Lung (tissue), 12 donors: ENCODE data around the gene TFAP2E. TPM values are rescaled to one million over a fixed set of nuclear protein-coding genes. Genes with fewer than 3 reads are reported as not detected.
A peak's percentile ranks its signal among the peaks of the same experiment; 100 is the strongest.

ENCODE experiments used
- ATAC-seq: fragments of 200-7000 bp; cut with Tn5 transposase; one replicate; pipeline ENCODE4 v1.9.1; 2020; ENCODE audit warnings: moderate number of reproducible peaks; ENCODE audit not compliant: insufficient read depth, low FRiP score
- DNase-seq, 3 donors: peaks; one replicate each; pipeline ENCODE4 v3.0.0-alpha.2; 2013 to 2017
- H3K27ac ChIP-seq, 2 donors: one replicate each; pipeline ENCODE4 v1.5.1; 2013; ENCODE audit warnings: mild to moderate bottlenecking in 2 of 2, moderate library complexity in 2 of 2, control low read depth in 1 of 2, inconsistent platforms in 1 of 2, low read depth in 1 of 2, low read length in 1 of 2
- H3K27me3 ChIP-seq, 3 donors: one replicate each; pipeline ENCODE4 v1.5.1; 2013; ENCODE audit warnings: low read length in 2 of 3; ENCODE audit not compliant: control insufficient read depth in 3 of 3, insufficient read depth in 3 of 3
- H3K36me3 ChIP-seq, 4 donors: one replicate each; pipeline ENCODE4 v1.5.1; 2013; ENCODE audit warnings: low read length in 4 of 4, mild to moderate bottlenecking in 1 of 4, moderate library complexity in 1 of 4; ENCODE audit not compliant: control insufficient read depth in 4 of 4, insufficient read depth in 4 of 4
- H3K4me1 ChIP-seq, 5 donors: one replicate each; pipeline ENCODE4 v1.5.1; 2013; ENCODE audit warnings: low read length in 5 of 5, mild to moderate bottlenecking in 2 of 5, moderate library complexity in 1 of 5; ENCODE audit not compliant: control insufficient read depth in 5 of 5, insufficient read depth in 5 of 5
- H3K4me3 ChIP-seq: one replicate; pipeline ENCODE4 v1.5.1; 2013; ENCODE audit warnings: mild to moderate bottlenecking, control low read depth, moderate library complexity
- H3K9ac ChIP-seq, 2 donors: one replicate each; pipeline ENCODE4 v1.5.1; 2013; ENCODE audit warnings: low read length in 2 of 2, control low read depth in 1 of 2; ENCODE audit not compliant: insufficient read depth in 1 of 2
- H3K9me3 ChIP-seq, 4 donors: one replicate each; pipeline ENCODE4 v1.5.1; 2013; ENCODE audit warnings: low read length in 3 of 4, mild to moderate bottlenecking in 1 of 4, moderate library complexity in 1 of 4; ENCODE audit not compliant: control insufficient read depth in 4 of 4, insufficient read depth in 3 of 4
- CTCF ChIP-seq: IDR thresholded peaks from 2 replicates; pipeline ENCODE4 v1.5.1; 2012; ENCODE audit warnings: mild to moderate bottlenecking; ENCODE audit errors: control extremely low read depth, extremely low read depth
- WGBS, 2 donors: extraction: QIAGEN DNeasy Blood & Tissue Kit; methylation state at CpG; one replicate each; pipeline ENCODE4 v1.1.7; 2013; 5-methylcytosine and 5-hydroxymethylcytosine counted together
- polyA plus RNA-seq, 2 donors: library from polyadenylated mRNA; stranded (reverse); fragments of 200-250 nt; gene quantifications; one replicate each; pipeline ENCODE4 v1.2.1, GENCODE V29; 2013
- total RNA-seq, 2 donors: library from RNA; depleted of rRNA in 1 of 2; stranded (reverse); fragments of >200 nt in 1 of 2; gene quantifications; one replicate each; pipeline ENCODE4 v1.2.1, GENCODE V29; 2014 to 2021
- donor health status: control.
- donor health status: control.
- donor health status: Bipolar disorder and iron deficiency.
- donor health status: healthy.
- donor health status: DM: yes; HTN: yes; CAD: no.

TFAP2E gene
- total and polyA plus RNA-seq, 4 donors: 1.4 to 2.5 (median 1.9) TPM

- H3K9me3 ChIP-seq: no peaks in the 10 kb centered on the region
- no peak overlapping the region for H3K4me3 ChIP-seq
- no peak overlapping the region for H3K9ac ChIP-seq
- no peaks in the 10 kb centered on the region for H3K27me3 ChIP-seq
- ATAC-seq (no peak), DNase-seq (no peak)
- no peak overlapping the region for H3K27ac ChIP-seq
- TF ChIP-seq CTCF: no peak
- H3K36me3 ChIP-seq: peaks cover 0 to 49% (median 26%) of the 10 kb centered on the region in 4 donors
- H3K4me1 ChIP-seq: peaks cover 0 to 9% (median 3%) of the 10 kb centered on the region in 5 donors
Measured at GRCh38 chr1:35633547-35633946, 60.4 kb downstream of the TFAP2E start.

- ATAC-seq (no peak), DNase-seq (peak in 2 of 3 donors; percentile 44 to 59)
- Histone ChIP-seq H3K27ac (peak overlapping the region in 1 of 2 donors; percentile 30), H3K9me3 (no peaks in the 10 kb centered on the region), H3K4me3 (no peak overlapping the region), H3K4me1 (peaks cover 0 to 23% (median 6%) of the 10 kb centered on the region in 5 donors), H3K9ac (peak overlapping the region in 1 of 2 donors; percentile 30), H3K36me3 (peaks cover 3 to 28% (median 13%) of the 10 kb centered on the region in 4 donors), H3K27me3 (no peaks in the 10 kb centered on the region)
- WGBS, 2 donors: 0% methylated on average over 1 of the region's 1 CpG
- no peak for TF ChIP-seq CTCF
Measured at GRCh38 chr1:35637401-35637809, 64.3 kb downstream of the TFAP2E start.

DNA sequence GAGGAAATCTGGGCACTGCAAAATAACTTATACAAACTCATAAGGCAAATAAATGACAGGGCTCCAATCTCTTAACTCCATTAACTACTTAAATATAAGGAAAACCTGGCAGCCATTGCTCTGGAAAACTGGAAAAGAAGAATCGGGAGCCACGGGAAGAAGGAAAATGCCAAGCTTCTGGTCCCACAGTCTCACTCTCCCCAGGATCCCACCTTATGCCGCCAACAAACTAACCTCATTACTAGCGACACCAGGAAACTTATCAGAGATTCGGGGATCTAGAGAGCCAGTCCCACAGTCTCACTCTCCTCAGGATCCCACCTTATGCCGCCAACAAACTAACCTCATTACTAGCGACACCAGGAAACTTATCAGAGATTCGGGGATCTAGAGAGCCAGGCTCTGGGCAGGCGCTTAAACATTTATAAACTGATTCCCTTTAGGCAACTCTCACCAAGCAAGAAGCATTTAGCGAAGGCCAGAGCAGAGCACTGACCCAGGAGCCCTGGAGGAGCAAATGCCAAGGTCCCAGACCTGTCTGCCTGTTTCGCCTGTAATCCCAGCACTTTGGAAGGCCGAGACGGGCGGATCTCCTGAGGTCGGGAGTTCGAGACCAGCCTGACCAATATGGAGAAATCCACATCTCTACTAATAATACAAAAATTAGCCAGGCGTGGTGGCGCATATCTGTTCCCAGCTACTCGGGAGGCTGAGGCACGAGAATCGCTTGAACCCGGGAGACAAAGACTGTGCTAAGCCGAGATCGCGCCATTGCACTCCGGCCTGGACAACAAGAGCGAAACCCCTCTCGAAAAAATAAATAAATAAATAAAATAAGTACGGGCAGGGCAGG, 67.5 kb downstream of the TFAP2E start:
- DNase-seq (peak in 2 of 3 donors; percentile 7 to 14), ATAC-seq (no peak)
- Histone ChIP-seq H3K4me3 (peak overlapping the region; percentile 63), H3K9ac (peak overlapping the region; percentile 80 to 88), H3K4me1 (peaks cover 0 to 23% (median 6%) of the 10 kb centered on the region in 5 donors), H3K9me3 (no peaks in the 10 kb centered on the region), H3K36me3 (peaks cover 0 to 5% (median 3%) of the 10 kb centered on the region in 4 donors), H3K27ac (peak overlapping the region; percentile 91 to 94), H3K27me3 (peaks cover 0 to 10% (median 0%) of the 10 kb centered on the region in 3 donors)
- WGBS, 2 donors: 19 to 20% methylated on average over 29 of the region's 29 CpGs
- no peak for TF ChIP-seq CTCF
